Lower leg skin (tissue), 4 donors: ENCODE results near the gene AMPH. TPM values are rescaled to one million over a fixed set of nuclear protein-coding genes. Genes with fewer than 3 reads are reported as not detected.

Experiments used
- DNase-seq, 2 donors: peaks; one replicate each; pipeline ENCODE4 v3.0.0-alpha.2; 2019; ENCODE audit warnings: low spot score in 2 of 2
- H3K4me3 ChIP-seq: fragments of 200-600 bp; sonication (generic); 2 replicates; pipeline ENCODE4 v1.5.1; 2017; ENCODE audit warnings: mild to moderate bottlenecking, low read depth; ENCODE audit not compliant: poor library complexity, severe bottlenecking
- POLR2A ChIP-seq, 2 donors: fragments of 450-650 bp; IDR thresholded peaks; one replicate each; pipeline ENCODE4 v1.6.1; 2016 to 2017; ENCODE audit warnings: antibody characterized with exemption in 2 of 2, mild to moderate bottlenecking in 1 of 2, moderate library complexity in 1 of 2
- WGBS, 2 donors: methylation state at CpG; one replicate each; pipeline ENCODE4 v1.1.5; 2018; 5-methylcytosine and 5-hydroxymethylcytosine counted together
- intact Hi-C: fragments of 100-400 bp; cut with DNase I; formaldehyde crosslinking; loops from one replicate; pipeline ENCODE4 v1.15.0; 2023; ENCODE audit warnings: low total_unique reads
- total RNA-seq, 4 donors: library from RNA; depleted of rRNA; stranded (reverse); fragments of >200 nt; gene quantifications; one replicate each; pipeline ENCODE4 v1.1.0, GENCODE V29; 2016
- TF ChIP-seq, protein P1 (sequence below), 3 donors: fragments of 450-650 bp; IDR thresholded peaks; one replicate each; pipeline ENCODE4 v1.5.1; 2016; ENCODE audit warnings: antibody characterized with exemption in 3 of 3, mild to moderate bottlenecking in 3 of 3, moderate library complexity in 2 of 3

Gene AMPH
- total RNA-seq, 4 donors from 2014 or later, result 0.47 to 6.7 (median 3.8) TPM

DNA sequence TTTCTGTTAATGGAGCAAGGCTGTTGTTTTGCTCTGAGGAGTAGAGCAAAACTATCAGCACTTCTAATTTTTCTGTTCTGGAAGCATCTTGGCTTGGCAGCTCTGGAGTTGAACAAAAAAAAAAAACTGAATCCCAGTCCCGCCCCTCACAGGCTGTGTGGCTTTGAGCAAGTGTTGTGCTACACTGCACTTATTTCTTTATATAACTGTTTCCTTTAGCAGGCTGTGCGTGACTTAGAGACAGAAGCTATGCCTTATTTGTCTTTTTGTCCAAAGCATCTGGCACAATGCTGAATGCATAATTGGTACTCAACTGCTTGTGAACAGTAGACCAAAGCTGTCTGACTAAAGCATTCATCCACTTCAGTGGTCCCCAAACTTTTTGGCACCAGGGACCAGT, 96.1 kb downstream of the AMPH start:
- intact Hi-C loops, result no loop called here
- TF ChIP-seq POLR2A (IDR thresholded peaks at IDR 0.05), result no peak
- TF ChIP-seq, protein P1, sequence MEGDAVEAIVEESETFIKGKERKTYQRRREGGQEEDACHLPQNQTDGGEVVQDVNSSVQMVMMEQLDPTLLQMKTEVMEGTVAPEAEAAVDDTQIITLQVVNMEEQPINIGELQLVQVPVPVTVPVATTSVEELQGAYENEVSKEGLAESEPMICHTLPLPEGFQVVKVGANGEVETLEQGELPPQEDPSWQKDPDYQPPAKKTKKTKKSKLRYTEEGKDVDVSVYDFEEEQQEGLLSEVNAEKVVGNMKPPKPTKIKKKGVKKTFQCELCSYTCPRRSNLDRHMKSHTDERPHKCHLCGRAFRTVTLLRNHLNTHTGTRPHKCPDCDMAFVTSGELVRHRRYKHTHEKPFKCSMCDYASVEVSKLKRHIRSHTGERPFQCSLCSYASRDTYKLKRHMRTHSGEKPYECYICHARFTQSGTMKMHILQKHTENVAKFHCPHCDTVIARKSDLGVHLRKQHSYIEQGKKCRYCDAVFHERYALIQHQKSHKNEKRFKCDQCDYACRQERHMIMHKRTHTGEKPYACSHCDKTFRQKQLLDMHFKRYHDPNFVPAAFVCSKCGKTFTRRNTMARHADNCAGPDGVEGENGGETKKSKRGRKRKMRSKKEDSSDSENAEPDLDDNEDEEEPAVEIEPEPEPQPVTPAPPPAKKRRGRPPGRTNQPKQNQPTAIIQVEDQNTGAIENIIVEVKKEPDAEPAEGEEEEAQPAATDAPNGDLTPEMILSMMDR (IDR thresholded peaks at IDR 0.05), result no peak
- 67 to 69% methylated on average over 2 of the region's 2 CpGs for WGBS, 2 donors
- no peak for DNase-seq
- H3K4me3 ChIP-seq, result no peak overlapping the region

DNA sequence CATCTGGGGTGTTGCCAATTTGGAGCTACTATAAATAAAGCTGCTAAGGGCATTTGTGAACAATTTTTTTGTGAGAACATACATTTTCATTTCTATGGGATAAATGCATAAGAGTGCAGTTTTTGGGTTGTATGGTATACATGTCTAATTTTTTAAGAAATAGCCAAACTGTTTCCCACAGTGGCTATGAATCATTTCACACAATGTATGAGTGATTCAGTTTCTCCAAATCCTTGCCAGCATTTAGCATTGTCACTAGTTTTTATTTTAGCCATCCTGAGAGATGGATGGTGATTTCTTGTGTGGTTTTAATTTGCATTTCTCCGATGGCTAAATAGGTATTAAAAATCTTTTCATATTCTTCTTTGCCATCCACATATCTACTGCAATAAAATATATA, 105.3 kb downstream of the AMPH start:
- TF ChIP-seq POLR2A (IDR thresholded peaks at IDR 0.05), result no peak
- TF ChIP-seq, protein P1 (IDR thresholded peaks at IDR 0.05), result no peak
- WGBS, 2 donors, result 87 to 94% methylated on average over 1 of the region's 1 CpG
- no peak overlapping the region for H3K4me3 ChIP-seq
- intact Hi-C loops, result no loop called here
- no peak for DNase-seq

DNA sequence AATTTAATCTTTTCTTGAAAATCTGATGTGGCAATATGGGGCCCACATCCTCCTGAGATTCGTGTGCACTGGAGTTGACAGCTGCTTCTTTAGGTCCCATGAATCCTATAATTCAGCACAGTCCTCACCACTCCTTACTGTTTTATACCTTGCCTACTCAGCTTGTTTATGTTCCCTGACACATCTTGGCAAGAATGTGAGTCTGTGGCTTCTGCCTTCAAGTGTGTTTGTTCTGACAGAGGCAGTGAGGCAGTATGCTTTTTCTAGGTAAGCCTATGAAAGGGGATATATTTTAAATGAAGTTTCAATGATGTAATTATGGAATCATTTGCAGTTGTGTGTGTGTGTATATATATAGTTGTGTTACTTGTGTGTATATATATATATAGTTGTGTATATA, 106.4 kb downstream of the AMPH start:
- TF ChIP-seq POLR2A (IDR thresholded peaks at IDR 0.05), result no peak
- TF ChIP-seq, protein P1 (IDR thresholded peaks at IDR 0.05), result no peak

DNA sequence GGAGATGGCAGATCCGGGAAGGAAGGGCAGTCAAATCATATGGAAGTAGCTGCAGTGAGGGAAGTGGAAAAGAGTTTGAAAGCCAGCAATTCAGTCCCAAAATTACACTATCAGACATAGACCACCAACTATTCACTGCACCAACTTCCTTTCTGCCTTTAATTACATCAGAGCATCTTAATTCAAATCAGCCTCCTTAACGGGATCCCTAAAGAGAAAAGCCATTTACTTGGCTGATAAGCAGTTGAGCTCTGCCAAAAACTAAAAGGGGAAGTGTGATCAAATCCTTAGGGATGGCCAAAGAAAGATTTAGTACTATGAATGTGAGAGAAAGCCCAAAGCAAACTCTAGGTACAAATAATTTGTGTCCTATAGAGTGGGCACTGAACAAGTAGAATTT, 110.4 kb downstream of the AMPH start:
- intact Hi-C loops, result no loop called here
- DNase-seq, result no peak
- 50 to 51% methylated on average over 2 of the region's 2 CpGs for WGBS, 2 donors
- TF ChIP-seq, protein P1 (IDR thresholded peaks at IDR 0.05), result no peak
- no peak for TF ChIP-seq POLR2A (IDR thresholded peaks at IDR 0.05)
- H3K4me3 ChIP-seq, result no peak overlapping the region

More for the DNA sequence above, 106.4 kb downstream of the AMPH start:
- no peak overlapping the region for H3K4me3 ChIP-seq
- intact Hi-C loops, result no loop called here
- no peak for DNase-seq
- WGBS, 2 donors, result 51 to 54% methylated on average over 1 of the region's 1 CpG

DNA sequence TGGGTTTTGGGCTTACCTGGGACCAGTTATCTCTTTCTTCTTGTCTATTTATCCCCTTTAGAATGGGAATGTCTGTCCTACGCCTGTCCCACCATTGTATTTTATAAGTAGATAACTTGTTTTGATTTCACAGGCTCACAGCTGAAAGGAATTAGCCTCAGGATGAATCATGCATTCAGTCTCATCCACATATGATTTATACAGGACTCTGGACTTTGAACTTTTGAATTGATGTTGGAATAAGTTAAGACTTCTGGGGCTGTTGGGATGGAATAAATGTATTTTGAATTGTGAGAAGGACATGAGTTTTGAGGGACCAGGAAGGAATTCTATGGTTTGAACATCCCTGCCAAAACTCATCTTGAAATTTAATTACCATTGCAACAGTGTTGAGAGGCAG, 112.6 kb downstream of the AMPH start:
- intact Hi-C loops, result no loop called here
- DNase-seq, result no peak
- TF ChIP-seq, protein P1 (IDR thresholded peaks at IDR 0.05), result no peak
- no peak for TF ChIP-seq POLR2A (IDR thresholded peaks at IDR 0.05)

DNA sequence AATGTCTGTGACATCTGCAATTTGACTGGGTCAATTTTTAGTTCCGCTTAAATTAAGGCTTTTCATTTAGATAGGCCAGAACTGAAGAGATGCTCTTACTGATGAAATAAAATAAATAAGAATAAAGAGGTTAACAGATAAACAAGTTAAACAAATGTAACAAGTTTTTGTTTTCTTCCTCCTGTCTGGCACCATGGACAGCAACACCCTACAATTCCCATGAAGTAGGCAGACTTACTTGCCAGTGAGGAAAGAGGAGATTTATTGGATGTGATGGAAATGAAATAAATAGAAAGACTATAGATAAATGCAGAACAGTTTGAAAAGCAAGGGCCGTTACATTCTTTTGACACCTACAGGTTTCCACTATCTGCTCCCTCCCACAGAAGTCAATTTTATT, 118.5 kb downstream of the AMPH start:
- 85 to 92% methylated on average over 2 of the region's 2 CpGs for WGBS, 2 donors
- intact Hi-C loops, result no loop called here
- TF ChIP-seq, protein P1 (IDR thresholded peaks at IDR 0.05), result no peak
- no peak for TF ChIP-seq POLR2A (IDR thresholded peaks at IDR 0.05)
- H3K4me3 ChIP-seq, result no peak overlapping the region
- DNase-seq, result no peak

More for the DNA sequence above, 112.6 kb downstream of the AMPH start:
- H3K4me3 ChIP-seq, result no peak overlapping the region
- 48 to 81% methylated on average over 1 of the region's 1 CpG for WGBS, 2 donors
